Esophagus muscularis mucosa (tissue), 3 donors: Measurements from ENCODE around the gene TOGARAM2.

ENCODE experiments used
- POLR2A ChIP-seq: fragments of 450-650 bp; IDR thresholded peaks from one replicate; pipeline ENCODE4 v1.6.1; 2017; ENCODE audit warnings: antibody characterized with exemption, moderate library complexity, mild to moderate bottlenecking, low read depth
- TF ChIP-seq, protein P1 (sequence below), 3 experiments: fragments of 200-600 bp in 2 of 3; fragments of 450-650 bp in 1 of 3; sonication (generic) in 2 of 3; IDR thresholded peaks; one replicate each; pipeline ENCODE4 v1.5.1; 2017 to 2019; ENCODE audit warnings: antibody characterized with exemption in 3 of 3, mild to moderate bottlenecking in 2 of 3, moderate library complexity in 1 of 3

DNA sequence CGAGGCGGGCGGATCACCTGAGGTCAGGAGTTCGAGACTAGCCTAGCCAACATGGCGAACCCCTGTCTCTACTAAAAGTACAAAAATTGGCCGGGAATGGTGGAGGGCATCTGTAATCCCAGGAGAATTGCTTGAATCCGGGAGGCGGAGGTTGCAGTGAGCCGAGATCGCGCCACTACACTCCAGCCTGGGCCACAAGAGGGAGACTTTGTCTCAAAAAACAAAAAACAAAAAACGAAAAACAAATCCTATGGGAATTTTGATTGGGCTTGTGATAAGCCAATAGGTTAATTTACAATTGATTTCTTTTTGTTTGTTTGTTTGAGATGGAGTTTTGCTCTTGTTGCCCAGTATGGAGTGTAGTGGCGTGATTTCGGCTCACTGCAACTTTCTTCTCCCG lies 24.2 kb upstream of the TOGARAM2 start:
- TF ChIP-seq, protein P1, sequence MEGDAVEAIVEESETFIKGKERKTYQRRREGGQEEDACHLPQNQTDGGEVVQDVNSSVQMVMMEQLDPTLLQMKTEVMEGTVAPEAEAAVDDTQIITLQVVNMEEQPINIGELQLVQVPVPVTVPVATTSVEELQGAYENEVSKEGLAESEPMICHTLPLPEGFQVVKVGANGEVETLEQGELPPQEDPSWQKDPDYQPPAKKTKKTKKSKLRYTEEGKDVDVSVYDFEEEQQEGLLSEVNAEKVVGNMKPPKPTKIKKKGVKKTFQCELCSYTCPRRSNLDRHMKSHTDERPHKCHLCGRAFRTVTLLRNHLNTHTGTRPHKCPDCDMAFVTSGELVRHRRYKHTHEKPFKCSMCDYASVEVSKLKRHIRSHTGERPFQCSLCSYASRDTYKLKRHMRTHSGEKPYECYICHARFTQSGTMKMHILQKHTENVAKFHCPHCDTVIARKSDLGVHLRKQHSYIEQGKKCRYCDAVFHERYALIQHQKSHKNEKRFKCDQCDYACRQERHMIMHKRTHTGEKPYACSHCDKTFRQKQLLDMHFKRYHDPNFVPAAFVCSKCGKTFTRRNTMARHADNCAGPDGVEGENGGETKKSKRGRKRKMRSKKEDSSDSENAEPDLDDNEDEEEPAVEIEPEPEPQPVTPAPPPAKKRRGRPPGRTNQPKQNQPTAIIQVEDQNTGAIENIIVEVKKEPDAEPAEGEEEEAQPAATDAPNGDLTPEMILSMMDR (IDR thresholded peaks at IDR 0.05) = peak in 1 of 3 experiments; percentile 76
- no peak for TF ChIP-seq POLR2A
